Panc1 (cell line): ENCODE measurements around the gene KAT7.

Experiments
- POLR2AphosphoS5 ChIP-seq: IDR thresholded peaks from 2 replicates; pipeline ENCODE4 v1.6.1; 2012; ENCODE audit warnings: mild to moderate bottlenecking, low read depth, low read length, moderate library complexity
- SIN3A ChIP-seq: IDR thresholded peaks from 2 replicates; pipeline ENCODE4 v1.6.1; 2012; ENCODE audit warnings: low read depth, mild to moderate bottlenecking, low read length, moderate library complexity, borderline replicate concordance; ENCODE audit not compliant: insufficient read depth
- TCF7L2 ChIP-seq: IDR thresholded peaks from 2 replicates; pipeline ENCODE4 v1.6.1; 2011; ENCODE audit warnings: mild to moderate bottlenecking, low read depth, low read length, inconsistent platforms
- TF ChIP-seq, protein P1 (sequence below): fragments of 450-650 bp; IDR thresholded peaks from 2 replicates; pipeline ENCODE4 v1.5.1; 2017; ENCODE audit warnings: mild to moderate bottlenecking
- TF ChIP-seq, protein P2 (sequence below), 2 experiments: IDR thresholded peaks; 2 replicates each; pipeline ENCODE4 v1.6.1; 2011 to 2012; ENCODE audit warnings: low read depth in 2 of 2, control low read depth in 1 of 2, low read length in 1 of 2, mild to moderate bottlenecking in 1 of 2, moderate library complexity in 1 of 2; ENCODE audit not compliant: insufficient read depth in 1 of 2

GRCh38 chr17:49776551-49777300 is 11.8 kb upstream of the KAT7 start:
- TF ChIP-seq, protein P1, sequence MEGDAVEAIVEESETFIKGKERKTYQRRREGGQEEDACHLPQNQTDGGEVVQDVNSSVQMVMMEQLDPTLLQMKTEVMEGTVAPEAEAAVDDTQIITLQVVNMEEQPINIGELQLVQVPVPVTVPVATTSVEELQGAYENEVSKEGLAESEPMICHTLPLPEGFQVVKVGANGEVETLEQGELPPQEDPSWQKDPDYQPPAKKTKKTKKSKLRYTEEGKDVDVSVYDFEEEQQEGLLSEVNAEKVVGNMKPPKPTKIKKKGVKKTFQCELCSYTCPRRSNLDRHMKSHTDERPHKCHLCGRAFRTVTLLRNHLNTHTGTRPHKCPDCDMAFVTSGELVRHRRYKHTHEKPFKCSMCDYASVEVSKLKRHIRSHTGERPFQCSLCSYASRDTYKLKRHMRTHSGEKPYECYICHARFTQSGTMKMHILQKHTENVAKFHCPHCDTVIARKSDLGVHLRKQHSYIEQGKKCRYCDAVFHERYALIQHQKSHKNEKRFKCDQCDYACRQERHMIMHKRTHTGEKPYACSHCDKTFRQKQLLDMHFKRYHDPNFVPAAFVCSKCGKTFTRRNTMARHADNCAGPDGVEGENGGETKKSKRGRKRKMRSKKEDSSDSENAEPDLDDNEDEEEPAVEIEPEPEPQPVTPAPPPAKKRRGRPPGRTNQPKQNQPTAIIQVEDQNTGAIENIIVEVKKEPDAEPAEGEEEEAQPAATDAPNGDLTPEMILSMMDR, result no peak
- TF ChIP-seq, protein P2, sequence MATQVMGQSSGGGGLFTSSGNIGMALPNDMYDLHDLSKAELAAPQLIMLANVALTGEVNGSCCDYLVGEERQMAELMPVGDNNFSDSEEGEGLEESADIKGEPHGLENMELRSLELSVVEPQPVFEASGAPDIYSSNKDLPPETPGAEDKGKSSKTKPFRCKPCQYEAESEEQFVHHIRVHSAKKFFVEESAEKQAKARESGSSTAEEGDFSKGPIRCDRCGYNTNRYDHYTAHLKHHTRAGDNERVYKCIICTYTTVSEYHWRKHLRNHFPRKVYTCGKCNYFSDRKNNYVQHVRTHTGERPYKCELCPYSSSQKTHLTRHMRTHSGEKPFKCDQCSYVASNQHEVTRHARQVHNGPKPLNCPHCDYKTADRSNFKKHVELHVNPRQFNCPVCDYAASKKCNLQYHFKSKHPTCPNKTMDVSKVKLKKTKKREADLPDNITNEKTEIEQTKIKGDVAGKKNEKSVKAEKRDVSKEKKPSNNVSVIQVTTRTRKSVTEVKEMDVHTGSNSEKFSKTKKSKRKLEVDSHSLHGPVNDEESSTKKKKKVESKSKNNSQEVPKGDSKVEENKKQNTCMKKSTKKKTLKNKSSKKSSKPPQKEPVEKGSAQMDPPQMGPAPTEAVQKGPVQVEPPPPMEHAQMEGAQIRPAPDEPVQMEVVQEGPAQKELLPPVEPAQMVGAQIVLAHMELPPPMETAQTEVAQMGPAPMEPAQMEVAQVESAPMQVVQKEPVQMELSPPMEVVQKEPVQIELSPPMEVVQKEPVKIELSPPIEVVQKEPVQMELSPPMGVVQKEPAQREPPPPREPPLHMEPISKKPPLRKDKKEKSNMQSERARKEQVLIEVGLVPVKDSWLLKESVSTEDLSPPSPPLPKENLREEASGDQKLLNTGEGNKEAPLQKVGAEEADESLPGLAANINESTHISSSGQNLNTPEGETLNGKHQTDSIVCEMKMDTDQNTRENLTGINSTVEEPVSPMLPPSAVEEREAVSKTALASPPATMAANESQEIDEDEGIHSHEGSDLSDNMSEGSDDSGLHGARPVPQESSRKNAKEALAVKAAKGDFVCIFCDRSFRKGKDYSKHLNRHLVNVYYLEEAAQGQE (IDR thresholded peaks at IDR 0.05; ENCODE audit: insufficient read depth in 1 of 2, low read depth in 2 of 2, low read length in 1 of 2), result no peak
- no peak for TF ChIP-seq SIN3A
- no peak for TF ChIP-seq POLR2AphosphoS5
- TF ChIP-seq TCF7L2, result no peak
